ENCODE results near the gene ZRANB3. TPM values are rescaled to one million over a fixed set of nuclear protein-coding genes. Genes with fewer than 3 reads are reported as not detected.

The ZRANB3 gene
- total RNA-seq, 1 experiment from 2014 or later = 15.9 TPM

DNA sequence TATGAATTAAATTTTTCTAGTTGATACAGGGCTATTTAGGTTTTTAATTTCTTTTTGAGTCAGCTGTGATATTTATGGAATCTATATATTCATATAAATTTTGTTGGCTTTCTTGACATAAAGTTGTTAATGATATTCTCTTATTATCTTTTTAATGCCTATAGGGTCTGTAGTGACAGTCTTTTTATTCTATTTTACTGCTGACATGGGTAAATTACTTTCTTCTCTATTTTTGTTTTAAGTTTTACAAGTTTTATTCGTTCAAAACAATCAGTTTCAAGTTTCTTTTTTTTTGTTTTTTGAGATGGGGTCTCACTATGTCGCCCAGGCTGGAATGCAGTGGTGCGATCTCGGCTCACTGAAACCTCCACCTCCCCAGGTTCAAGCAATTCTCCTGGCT, 226.3 kb downstream of the ZRANB3 start (continued):
- no peak for TF ChIP-seq NFE2L1 (CRISPR knock-in tag; IDR thresholded peaks at IDR 0.05)
- no peak for TF ChIP-seq HMGA2 (CRISPR knock-in tag; IDR thresholded peaks at IDR 0.05)
- TF ChIP-seq MXD4 (CRISPR knock-in tag; IDR thresholded peaks at IDR 0.05; ENCODE audit: borderline replicate concordance) = no peak

GRCh38 chr2:135299658-135300244, 231.3 kb downstream of the ZRANB3 start:
- H3K36me3 Mint-ChIP-seq = peaks cover 40% of the 10 kb centered on the region
- H3K4me1 Mint-ChIP-seq = no peaks in the 10 kb centered on the region
- peaks cover 51% of the 10 kb centered on the region for H3K9me3 Mint-ChIP-seq
- no peak for DNase-seq (ENCODE audit: low spot score)
- TF ChIP-seq ELF4 (CRISPR knock-in tag; IDR thresholded peaks at IDR 0.05; ENCODE audit: low read depth) = no peak
- no peak for TF ChIP-seq STAT6 (CRISPR knock-in tag; conservative IDR thresholded peaks at IDR 0.05; ENCODE audit: low read depth)
- TF ChIP-seq ATF1 (CRISPR knock-in tag; IDR thresholded peaks at IDR 0.05) = no peak
- no peak for TF ChIP-seq TCF7 (CRISPR knock-in tag; IDR thresholded peaks at IDR 0.05; ENCODE audit: low read depth)
- no peak for TF ChIP-seq ZNF281 (CRISPR knock-in tag; IDR thresholded peaks at IDR 0.05)
- no peak for TF ChIP-seq ZNF416 (CRISPR knock-in tag; IDR thresholded peaks at IDR 0.05)
- TF ChIP-seq, protein P1, sequence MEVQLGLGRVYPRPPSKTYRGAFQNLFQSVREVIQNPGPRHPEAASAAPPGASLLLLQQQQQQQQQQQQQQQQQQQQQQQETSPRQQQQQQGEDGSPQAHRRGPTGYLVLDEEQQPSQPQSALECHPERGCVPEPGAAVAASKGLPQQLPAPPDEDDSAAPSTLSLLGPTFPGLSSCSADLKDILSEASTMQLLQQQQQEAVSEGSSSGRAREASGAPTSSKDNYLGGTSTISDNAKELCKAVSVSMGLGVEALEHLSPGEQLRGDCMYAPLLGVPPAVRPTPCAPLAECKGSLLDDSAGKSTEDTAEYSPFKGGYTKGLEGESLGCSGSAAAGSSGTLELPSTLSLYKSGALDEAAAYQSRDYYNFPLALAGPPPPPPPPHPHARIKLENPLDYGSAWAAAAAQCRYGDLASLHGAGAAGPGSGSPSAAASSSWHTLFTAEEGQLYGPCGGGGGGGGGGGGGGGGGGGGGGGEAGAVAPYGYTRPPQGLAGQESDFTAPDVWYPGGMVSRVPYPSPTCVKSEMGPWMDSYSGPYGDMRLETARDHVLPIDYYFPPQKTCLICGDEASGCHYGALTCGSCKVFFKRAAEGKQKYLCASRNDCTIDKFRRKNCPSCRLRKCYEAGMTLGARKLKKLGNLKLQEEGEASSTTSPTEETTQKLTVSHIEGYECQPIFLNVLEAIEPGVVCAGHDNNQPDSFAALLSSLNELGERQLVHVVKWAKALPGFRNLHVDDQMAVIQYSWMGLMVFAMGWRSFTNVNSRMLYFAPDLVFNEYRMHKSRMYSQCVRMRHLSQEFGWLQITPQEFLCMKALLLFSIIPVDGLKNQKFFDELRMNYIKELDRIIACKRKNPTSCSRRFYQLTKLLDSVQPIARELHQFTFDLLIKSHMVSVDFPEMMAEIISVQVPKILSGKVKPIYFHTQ (CRISPR knock-in tag; IDR thresholded peaks at IDR 0.05) = no peak
- TF ChIP-seq FOXK1 (CRISPR knock-in tag; IDR thresholded peaks at IDR 0.05) = no peak
- TF ChIP-seq, protein P2, sequence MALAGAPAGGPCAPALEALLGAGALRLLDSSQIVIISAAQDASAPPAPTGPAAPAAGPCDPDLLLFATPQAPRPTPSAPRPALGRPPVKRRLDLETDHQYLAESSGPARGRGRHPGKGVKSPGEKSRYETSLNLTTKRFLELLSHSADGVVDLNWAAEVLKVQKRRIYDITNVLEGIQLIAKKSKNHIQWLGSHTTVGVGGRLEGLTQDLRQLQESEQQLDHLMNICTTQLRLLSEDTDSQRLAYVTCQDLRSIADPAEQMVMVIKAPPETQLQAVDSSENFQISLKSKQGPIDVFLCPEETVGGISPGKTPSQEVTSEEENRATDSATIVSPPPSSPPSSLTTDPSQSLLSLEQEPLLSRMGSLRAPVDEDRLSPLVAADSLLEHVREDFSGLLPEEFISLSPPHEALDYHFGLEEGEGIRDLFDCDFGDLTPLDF (CRISPR knock-in tag; IDR thresholded peaks at IDR 0.05) = no peak
- no peak for TF ChIP-seq SP1 (CRISPR knock-in tag; conservative IDR thresholded peaks at IDR 0.05)
- TF ChIP-seq ATF6 (CRISPR knock-in tag; IDR thresholded peaks at IDR 0.05) = no peak
- no peak for TF ChIP-seq TEAD1 (CRISPR knock-in tag; IDR thresholded peaks at IDR 0.05)
- TF ChIP-seq CTCF (IDR thresholded peaks at IDR 0.05) = no peak
- no peak overlapping the region for H3K4me3 Mint-ChIP-seq
- ChIA-PET POLR2A (no interaction called here), CTCF (no interaction called here)
- peaks cover 15% of the 10 kb centered on the region for H3K27me3 Mint-ChIP-seq (ENCODE audit: low read depth)
- no peak overlapping the region for H3K27ac Mint-ChIP-seq
- no peak for ATAC-seq
